ENCODE measurements around the gene FAF1.

GRCh38 chr1:50949286-50949982, 10.6 kb downstream of the FAF1 start:
- TF ChIP-seq CTCF (IDR thresholded peaks at IDR 0.05), result no peak
- no peak for TF ChIP-seq POLR2A (IDR thresholded peaks at IDR 0.05)
